ENCODE measurements around the gene PKN1. TPM values are rescaled to one million over a fixed set of nuclear protein-coding genes. Genes with fewer than 3 reads are reported as not detected.

Gene PKN1
- total and polyA plus RNA-seq, 9 of the 15 experiments (the other 6 are each of a cell fraction or from before 2014, with no cell fraction given): 0.30 to 228 (median 77.5) TPM

- peak; percentile 98 for TF ChIP-seq MBD2 (IDR thresholded peaks at IDR 0.05; ENCODE audit: borderline replicate concordance, low read depth)
- no peak for TF ChIP-seq GTF2B (IDR thresholded peaks at IDR 0.05; ENCODE audit: extremely low read depth, insufficient read length)
- TF ChIP-seq MIER1 (IDR thresholded peaks at IDR 0.05; ENCODE audit: low read depth): no peak
- no peak for TF ChIP-seq PHB2 (IDR thresholded peaks at IDR 0.05; ENCODE audit: low read depth)
- peak; percentile 92 for TF ChIP-seq POLR2H (tag; IDR thresholded peaks at IDR 0.05; ENCODE audit: low read depth)
- no peak for TF ChIP-seq ZNF324 (CRISPR knock-in tag; IDR thresholded peaks at IDR 0.05)
- peak; percentile 15; the same call in 1 of the 2 replicates for TF ChIP-seq ZKSCAN1 (IDR thresholded peaks at IDR 0.05; ENCODE audit: low read depth, low read length)
- 0 out of 2 replicates have a peak, but pooled peaks have one; percentile 16 for TF ChIP-seq USF2 (CRISPR knock-in tag; IDR thresholded peaks at IDR 0.05)
- TF ChIP-seq ZNF431 (CRISPR knock-in tag; IDR thresholded peaks at IDR 0.05): no peak
- no peak for TF ChIP-seq RHOXF2B (CRISPR knock-in tag; conservative IDR thresholded peaks at IDR 0.05)
- TF ChIP-seq ADNP (tag; IDR thresholded peaks at IDR 0.05): no peak
- TF ChIP-seq HMG20A (CRISPR knock-in tag; conservative IDR thresholded peaks at IDR 0.05): no peak
- peak; percentile 63; the same call in 1 of the 2 replicates for TF ChIP-seq THRB (CRISPR knock-in tag; conservative IDR thresholded peaks at IDR 0.05)
- no peak for TF ChIP-seq TAF15 (IDR thresholded peaks at IDR 0.05; ENCODE audit: low read depth, low read length)
- TF ChIP-seq EZH2 (IDR thresholded peaks at IDR 0.05; ENCODE audit: borderline replicate concordance, low read depth, low read length): no peak
- peak; percentile 62 for TF ChIP-seq C11orf30 (IDR thresholded peaks at IDR 0.05; ENCODE audit: low read depth)
- TF ChIP-seq POLR2B (IDR thresholded peaks at IDR 0.05; ENCODE audit: low read depth, partially characterized antibody): peak; percentile 92
- no peak for TF ChIP-seq BDP1 (IDR thresholded peaks at IDR 0.05; ENCODE audit: insufficient read depth, insufficient read length)
- 0 out of 2 replicates have a peak, but pooled peaks have one; percentile 27 for TF ChIP-seq HBP1 (CRISPR knock-in tag; IDR thresholded peaks at IDR 0.05)
- TF ChIP-seq JUN (IDR thresholded peaks at IDR 0.05; ENCODE audit: borderline replicate concordance, low read depth, low read length): 0 out of 2 replicates have a peak, but pooled peaks have one; percentile 53
- TF ChIP-seq JUN (CRISPR knock-in tag; IDR thresholded peaks at IDR 0.05; ENCODE audit: borderline replicate concordance): no peak
- TF ChIP-seq NR4A1 (CRISPR knock-in tag; IDR thresholded peaks at IDR 0.05): no peak
- no peak for TF ChIP-seq NR4A1 (tag; IDR thresholded peaks at IDR 0.05)
- TF ChIP-seq E2F4 (CRISPR knock-in tag; IDR thresholded peaks at IDR 0.05; ENCODE audit: low read depth): no peak; the same call in 1 of the 2 replicates
Observed at GRCh38 chr19:14419106-14419813, 13.8 kb upstream of the PKN1 start, which contains the start of gene DDX39A (continued).
